B cell (primary cell): ENCODE data around the gene ZNHIT2.

Experiments
- EZH2 ChIP-seq: IDR thresholded peaks from 2 replicates; pipeline ENCODE4 v1.6.1; 2012; ENCODE audit warnings: borderline replicate concordance, low read depth, mild to moderate bottlenecking, moderate library complexity, low read length; ENCODE audit not compliant: insufficient read depth, poor library complexity, severe bottlenecking
- TF ChIP-seq, protein P1 (sequence below): fragments of 200-600 bp; IDR thresholded peaks from one replicate; pipeline ENCODE4 v1.8.0; 2022; ENCODE audit warnings: antibody characterized with exemption, mild to moderate bottlenecking

DNA sequence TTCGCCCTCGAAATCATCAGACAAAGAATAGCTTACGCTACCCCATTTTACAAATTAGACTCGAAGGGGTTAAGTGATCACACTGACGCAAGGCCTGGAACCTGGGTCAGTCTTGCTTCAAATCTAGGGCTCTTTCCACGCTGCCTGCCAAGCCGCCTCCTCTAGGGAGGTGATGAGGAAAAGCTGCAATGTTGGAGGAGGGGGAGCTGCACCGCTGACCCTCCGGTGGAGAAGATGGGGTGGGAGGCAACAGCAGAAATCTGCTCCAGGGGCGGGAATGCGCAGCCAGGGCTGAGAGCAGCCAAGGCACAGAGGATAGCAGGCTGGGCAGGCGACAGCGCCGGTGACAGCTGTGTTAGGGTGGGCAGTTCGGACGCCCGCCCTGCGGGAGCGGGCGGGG is 16.2 kb upstream of the ZNHIT2 start:
- no peak for TF ChIP-seq EZH2
- TF ChIP-seq, protein P1, sequence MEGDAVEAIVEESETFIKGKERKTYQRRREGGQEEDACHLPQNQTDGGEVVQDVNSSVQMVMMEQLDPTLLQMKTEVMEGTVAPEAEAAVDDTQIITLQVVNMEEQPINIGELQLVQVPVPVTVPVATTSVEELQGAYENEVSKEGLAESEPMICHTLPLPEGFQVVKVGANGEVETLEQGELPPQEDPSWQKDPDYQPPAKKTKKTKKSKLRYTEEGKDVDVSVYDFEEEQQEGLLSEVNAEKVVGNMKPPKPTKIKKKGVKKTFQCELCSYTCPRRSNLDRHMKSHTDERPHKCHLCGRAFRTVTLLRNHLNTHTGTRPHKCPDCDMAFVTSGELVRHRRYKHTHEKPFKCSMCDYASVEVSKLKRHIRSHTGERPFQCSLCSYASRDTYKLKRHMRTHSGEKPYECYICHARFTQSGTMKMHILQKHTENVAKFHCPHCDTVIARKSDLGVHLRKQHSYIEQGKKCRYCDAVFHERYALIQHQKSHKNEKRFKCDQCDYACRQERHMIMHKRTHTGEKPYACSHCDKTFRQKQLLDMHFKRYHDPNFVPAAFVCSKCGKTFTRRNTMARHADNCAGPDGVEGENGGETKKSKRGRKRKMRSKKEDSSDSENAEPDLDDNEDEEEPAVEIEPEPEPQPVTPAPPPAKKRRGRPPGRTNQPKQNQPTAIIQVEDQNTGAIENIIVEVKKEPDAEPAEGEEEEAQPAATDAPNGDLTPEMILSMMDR = no peak
